SK-N-SH (cell line): ENCODE data around the gene GRIN2C. TPM values are rescaled to one million over a fixed set of nuclear protein-coding genes. Genes with fewer than 3 reads are reported as not detected.
A peak's percentile ranks its signal among the peaks of the same experiment; 100 is the strongest.
"Not testable (repeated sequence)": the region's sequence is repeated elsewhere in the genome, so short reads cannot be mapped to it uniquely, and the experiment has no call there.

Experiments used
- CTCF ChIA-PET: fragments of 300-600, 350-600 bp; formaldehyde crosslinking; extraction: SDS; loops from one replicate; lab custom pipeline; 2021; lab: Yijun Ruan, JAX
- POLR2A ChIA-PET: fragments of 350-600 bp; sonication (Branson Sonifier 250); formaldehyde crosslinking; extraction: SDS; loops from one replicate; lab custom pipeline; 2020; ENCODE audit warnings: antibody characterized with exemption, inconsistent platforms; lab: Yijun Ruan, JAX
- DNase-seq: peaks from one replicate; pipeline ENCODE4 v3.0.0; 2012
- H2AFZ ChIP-seq: fragments of 200-600 bp; sonication (generic); 2 replicates; pipeline ENCODE4 v1.8.1; 2016; ENCODE audit warnings: antibody characterized with exemption, mild to moderate bottlenecking, low read depth
- H3F3A ChIP-seq: fragments of 200-600 bp; sonication (generic); replicated peaks from 2 replicates; pipeline ENCODE3; 2016; ENCODE audit warnings: antibody characterized with exemption, mild to moderate bottlenecking; ENCODE audit not compliant: insufficient read depth
- H3K27ac ChIP-seq, 2 experiments: fragments of 200-500 bp in 1 of 2; fragments of 200-600 bp in 1 of 2; sonication (Bioruptor generic) in 1 of 2; sonication (generic), shearing (Covaris generic) in 1 of 2; 2 replicates each; pipeline versions ENCODE4 v1.5.1 to v1.6.1; 2014 to 2016; ENCODE audit warnings: low read depth in 2 of 2, inconsistent platforms in 1 of 2, low read length in 1 of 2, mild to moderate bottlenecking in 1 of 2, mixed read lengths in 1 of 2
- H3K27me3 ChIP-seq: fragments of 200-600 bp; sonication (generic), shearing (Covaris generic); 2 replicates; pipeline ENCODE4 v1.6.1; 2016; ENCODE audit warnings: mixed run types; ENCODE audit not compliant: insufficient read depth
- H3K36me3 ChIP-seq, 2 experiments: fragments of 200-500 bp in 1 of 2; fragments of 200-600 bp in 1 of 2; sonication (Bioruptor generic) in 1 of 2; sonication (generic) in 1 of 2; replicated peaks in 1 of 2; 2 replicates each; pipeline versions ENCODE3 to v1.5.1; 2014 to 2016; ENCODE audit warnings: low read length in 1 of 2, mild to moderate bottlenecking in 1 of 2; ENCODE audit not compliant: insufficient read depth in 2 of 2, control insufficient read depth in 1 of 2
- H3K4me1 ChIP-seq, 2 experiments: fragments of 200-500 bp in 1 of 2; fragments of 200-600 bp in 1 of 2; sonication (Bioruptor generic) in 1 of 2; sonication (generic), shearing (Covaris generic) in 1 of 2; 2 replicates each; pipeline versions ENCODE4 v1.5.1 to v1.6.1; 2014 to 2016; ENCODE audit warnings: low read depth in 1 of 2, low read length in 1 of 2, mixed run types in 1 of 2; ENCODE audit not compliant: insufficient read depth in 2 of 2, control insufficient read depth in 1 of 2
- H3K4me2 ChIP-seq: fragments of 200-600 bp; sonication (generic), shearing (Covaris generic); 2 replicates; pipeline ENCODE4 v1.6.1; 2017; ENCODE audit warnings: mixed run types
- H3K4me3 ChIP-seq, 2 experiments: fragments of 200-500 bp in 1 of 2; fragments of 200-600 bp in 1 of 2; sonication (Bioruptor generic) in 1 of 2; sonication (generic), shearing (Covaris generic) in 1 of 2; 2 replicates each; pipeline versions ENCODE4 v1.5.1 to v1.8.1; 2014 to 2016; ENCODE audit warnings: low read depth in 2 of 2, inconsistent platforms in 1 of 2, low read length in 1 of 2, mild to moderate bottlenecking in 1 of 2, mixed read lengths in 1 of 2, moderate library complexity in 1 of 2
- H3K79me2 ChIP-seq: fragments of 200-600 bp; sonication (generic); 2 replicates; pipeline ENCODE4 v1.8.1; 2017; ENCODE audit warnings: mild to moderate bottlenecking; ENCODE audit not compliant: insufficient read depth
- H3K9ac ChIP-seq: fragments of 200-600 bp; sonication (generic); 2 replicates; pipeline ENCODE4 v1.6.1; 2017; ENCODE audit warnings: mixed run types
- H3K9me2 ChIP-seq: fragments of 200-600 bp; sonication (generic); 2 replicates; pipeline ENCODE4 v1.6.1; 2017; ENCODE audit warnings: mixed run types
- H3K9me3 ChIP-seq: fragments of 200-600 bp; sonication (generic); 2 replicates; pipeline ENCODE4 v1.6.1; 2017; ENCODE audit warnings: mixed run types, mild to moderate bottlenecking, moderate library complexity
- H4K20me1 ChIP-seq: fragments of 200-600 bp; sonication (generic); 2 replicates; pipeline ENCODE4 v1.6.1; 2017; ENCODE audit warnings: mild to moderate bottlenecking, mixed run types; ENCODE audit not compliant: insufficient read depth
- ELF1 ChIP-seq: IDR thresholded peaks from 2 replicates; pipeline ENCODE4 v1.4.0; 2012
- EP300 ChIP-seq, 2 experiments: IDR thresholded peaks; 2 replicates each; pipeline versions ENCODE4 v1.4.0 to v1.6.1; 2012; ENCODE audit warnings: borderline replicate concordance in 1 of 2, low read depth in 1 of 2, low read length in 1 of 2
- JUND ChIP-seq: IDR thresholded peaks from 2 replicates; pipeline ENCODE4 v1.4.0; 2012
- REST ChIP-seq: IDR thresholded peaks from 2 replicates; pipeline ENCODE4 v1.6.1; 2012; ENCODE audit warnings: mild to moderate bottlenecking, low read depth, low read length, moderate library complexity
- RFX5 ChIP-seq: IDR thresholded peaks from 2 replicates; pipeline ENCODE4 v1.6.1; 2012; ENCODE audit warnings: mild to moderate bottlenecking, improper control_type of control experiment, low read length
- SIN3A ChIP-seq: IDR thresholded peaks from 2 replicates; pipeline ENCODE4 v1.6.1; 2012; ENCODE audit warnings: low read depth, mild to moderate bottlenecking, low read length, moderate library complexity, borderline replicate concordance
- TEAD4 ChIP-seq: IDR thresholded peaks from 2 replicates; pipeline ENCODE4 v1.4.0; 2012; ENCODE audit warnings: mild to moderate bottlenecking, borderline replicate concordance; ENCODE audit not compliant: insufficient read depth
- ZBTB33 ChIP-seq: IDR thresholded peaks from 2 replicates; pipeline ENCODE4 v1.4.0; 2012; ENCODE audit warnings: low read depth, borderline replicate concordance
- WGBS: methylation state at CpG from one replicate; pipeline ENCODE4 v1.1.6; 2017; ENCODE audit warnings: low lambda C conversion rate; 5-methylcytosine and 5-hydroxymethylcytosine counted together
- polyA plus RNA-seq, 3 experiments: library from polyadenylated mRNA; depleted of rRNA; stranded (reverse); fragments of >200 nt; gene quantifications; 2 replicates each; pipeline ENCODE4 v1.2.3, GENCODE V29; 2012
- TF ChIP-seq, protein P1 (sequence below): fragments of 150-350 bp; IDR thresholded peaks from 2 replicates; pipeline ENCODE4 v1.6.1; 2016; ENCODE audit warnings: mild to moderate bottlenecking, low read depth, low read length
- TF ChIP-seq, protein P2 (sequence below): fragments of 150-350 bp; IDR thresholded peaks from 2 replicates; pipeline ENCODE4 v1.6.1; 2017; ENCODE audit warnings: antibody characterized with exemption, low read length, low read depth, borderline replicate concordance
- TF ChIP-seq, protein P3 (sequence below): IDR thresholded peaks from 2 replicates; pipeline ENCODE4 v1.4.0; 2012; ENCODE audit warnings: low read depth, borderline replicate concordance

Gene GRIN2C
- polyA plus RNA-seq, 1 of the 3 experiments (the other 2 are of a cell fraction) = 0.39 TPM

DNA sequence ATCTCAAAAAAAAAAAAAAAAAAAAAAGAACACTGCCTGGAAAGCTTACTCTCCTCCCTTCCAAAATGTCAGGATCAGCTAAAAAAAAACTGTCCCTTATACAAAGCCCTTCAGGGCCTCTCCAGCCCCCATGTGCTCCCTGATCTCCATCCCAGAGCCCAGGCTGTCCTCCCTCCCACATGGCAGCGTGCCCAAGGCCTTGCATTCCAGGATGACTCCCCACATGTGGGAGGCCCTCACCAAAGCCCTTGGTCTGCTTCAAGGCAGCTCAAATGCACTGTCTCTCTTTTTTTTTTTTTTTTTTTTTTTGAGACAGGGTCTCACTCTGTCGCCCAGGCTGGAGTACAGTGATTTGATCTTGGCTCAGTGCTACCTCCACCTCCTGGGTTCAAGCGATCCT, 10.8 kb upstream of the GRIN2C start (continued):
- TF ChIP-seq, protein P1, sequence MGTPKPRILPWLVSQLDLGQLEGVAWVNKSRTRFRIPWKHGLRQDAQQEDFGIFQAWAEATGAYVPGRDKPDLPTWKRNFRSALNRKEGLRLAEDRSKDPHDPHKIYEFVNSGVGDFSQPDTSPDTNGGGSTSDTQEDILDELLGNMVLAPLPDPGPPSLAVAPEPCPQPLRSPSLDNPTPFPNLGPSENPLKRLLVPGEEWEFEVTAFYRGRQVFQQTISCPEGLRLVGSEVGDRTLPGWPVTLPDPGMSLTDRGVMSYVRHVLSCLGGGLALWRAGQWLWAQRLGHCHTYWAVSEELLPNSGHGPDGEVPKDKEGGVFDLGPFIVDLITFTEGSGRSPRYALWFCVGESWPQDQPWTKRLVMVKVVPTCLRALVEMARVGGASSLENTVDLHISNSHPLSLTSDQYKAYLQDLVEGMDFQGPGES = no peak
- no peak for TF ChIP-seq ELF1
- no peak for TF ChIP-seq ZBTB33
- no peak for TF ChIP-seq TEAD4
- TF ChIP-seq RFX5 = no peak
- no peak for TF ChIP-seq JUND
- TF ChIP-seq, protein P2, sequence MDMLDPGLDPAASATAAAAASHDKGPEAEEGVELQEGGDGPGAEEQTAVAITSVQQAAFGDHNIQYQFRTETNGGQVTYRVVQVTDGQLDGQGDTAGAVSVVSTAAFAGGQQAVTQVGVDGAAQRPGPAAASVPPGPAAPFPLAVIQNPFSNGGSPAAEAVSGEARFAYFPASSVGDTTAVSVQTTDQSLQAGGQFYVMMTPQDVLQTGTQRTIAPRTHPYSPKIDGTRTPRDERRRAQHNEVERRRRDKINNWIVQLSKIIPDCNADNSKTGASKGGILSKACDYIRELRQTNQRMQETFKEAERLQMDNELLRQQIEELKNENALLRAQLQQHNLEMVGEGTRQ = no peak

DNA sequence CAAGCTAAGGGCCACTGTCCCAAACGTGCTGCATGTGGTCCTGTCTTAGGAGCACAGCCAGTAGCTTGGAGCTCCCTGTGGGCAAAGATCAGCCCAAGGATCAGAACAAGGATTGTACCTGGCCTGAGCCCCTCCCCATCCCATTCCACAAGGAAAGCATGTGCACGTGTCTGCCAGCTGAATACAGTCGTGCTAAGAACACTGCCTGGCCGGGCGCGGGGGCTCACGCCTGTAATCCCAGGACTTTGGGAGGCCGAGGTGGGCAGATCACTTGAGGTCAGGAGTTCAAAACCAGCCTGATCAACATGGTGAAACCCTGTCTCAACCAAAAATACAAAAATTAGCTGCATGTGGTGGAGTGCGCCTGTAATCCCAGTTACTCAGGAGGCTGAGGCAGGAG, 10.3 kb upstream of the GRIN2C start:
- H3K27ac ChIP-seq, H3K9me3 ChIP-seq, H3K27me3 ChIP-seq, DNase-seq, H4K20me1 ChIP-seq, H3K9me2 ChIP-seq, H3K9ac ChIP-seq, POLR2A ChIA-PET, H2AFZ ChIP-seq, H3F3A ChIP-seq, H3K4me3 ChIP-seq: not testable (repeated sequence)
- peak overlapping the region; percentile 90; the same call in 1 of the 2 replicates for H3K4me2 ChIP-seq
- H3K4me1 ChIP-seq = peaks cover 12 to 19% of the 10 kb centered on the region in 2 experiments; a peak in 3 of 4 replicates
- CTCF ChIA-PET = interaction anchor here (0.7 to 47.7 kb wide), 5 partner anchors 52 to 133 kb away, joined by 3 to 3869 read pairs (median 5); partner anchors contain the start of genes GRIN2C, NAT9 and RAB37
- H3K79me2 ChIP-seq = peaks cover 15% of the 10 kb centered on the region
- WGBS = 99% methylated on average over 9 of the region's 9 CpGs
- H3K36me3 ChIP-seq = peaks cover 3 to 18% of the 10 kb centered on the region in 2 experiments

DNA sequence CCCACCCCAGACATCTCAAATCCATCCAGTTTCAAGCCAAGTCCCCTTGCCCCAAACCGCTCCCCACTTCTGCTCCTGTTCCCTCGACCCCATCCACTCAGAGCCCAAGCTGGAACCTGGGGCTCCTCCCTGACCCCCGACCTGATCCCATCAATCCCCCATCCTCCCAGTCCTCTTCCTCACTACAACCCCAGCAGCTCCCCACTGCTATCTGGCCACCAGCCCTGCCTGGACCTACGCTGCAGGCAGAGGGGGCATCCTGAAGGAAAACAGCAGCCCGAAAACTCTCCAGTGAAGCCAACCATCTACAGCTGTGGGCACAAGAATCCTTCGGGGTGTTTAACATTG, 9.2 kb upstream of the GRIN2C start:
- 87% methylated on average over 6 of the region's 6 CpGs for WGBS
- no peaks in the 10 kb centered on the region for H3K9me3 ChIP-seq
- H3K79me2 ChIP-seq = peaks cover 15% of the 10 kb centered on the region
- peaks cover 14% of the 10 kb centered on the region; the same call in 1 of the 2 replicates for H4K20me1 ChIP-seq
- DNase-seq = no peak
- H3K4me3 ChIP-seq = no peak overlapping the region
- no peaks in the 10 kb centered on the region for H3K27me3 ChIP-seq
- H2AFZ ChIP-seq = no peak overlapping the region
- H3K4me2 ChIP-seq = peak overlapping the region; percentile 90; the same call in 1 of the 2 replicates
- ChIA-PET POLR2A (no interaction called here), CTCF (interaction anchor here (1.8 to 47.7 kb wide), 3 partner anchors 9 to 121 kb away, joined by 4 to 3869 read pairs (median 191); partner anchors contain the start of genes GRIN2C, NAT9 and NHERF1)
- peaks cover 6% of the 10 kb centered on the region for H3F3A ChIP-seq
- TF ChIP-seq EP300 (IDR thresholded peaks at IDR 0.05; ENCODE audit: borderline replicate concordance in 1 of 2, low read depth in 1 of 2, low read length in 1 of 2) (no peak), SIN3A (no peak), REST (no peak)
- TF ChIP-seq, protein P3, sequence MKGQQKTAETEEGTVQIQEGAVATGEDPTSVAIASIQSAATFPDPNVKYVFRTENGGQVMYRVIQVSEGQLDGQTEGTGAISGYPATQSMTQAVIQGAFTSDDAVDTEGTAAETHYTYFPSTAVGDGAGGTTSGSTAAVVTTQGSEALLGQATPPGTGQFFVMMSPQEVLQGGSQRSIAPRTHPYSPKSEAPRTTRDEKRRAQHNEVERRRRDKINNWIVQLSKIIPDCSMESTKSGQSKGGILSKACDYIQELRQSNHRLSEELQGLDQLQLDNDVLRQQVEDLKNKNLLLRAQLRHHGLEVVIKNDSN = no peak
- TF ChIP-seq, all 33 proteins: peak for 0
- H3K4me1 ChIP-seq = peaks cover 12 to 18% of the 10 kb centered on the region in 2 experiments; a peak in 3 of 4 replicates
- no peaks in the 10 kb centered on the region for H3K9me2 ChIP-seq
- H3K27ac ChIP-seq = no peak overlapping the region
- H3K9ac ChIP-seq = no peak overlapping the region
- H3K36me3 ChIP-seq = peaks cover 4 to 20% of the 10 kb centered on the region in 2 experiments
